Ovary (tissue), 9 donors: ENCODE measurements around the gene JAK2. TPM values are rescaled to one million over a fixed set of nuclear protein-coding genes. Genes with fewer than 3 reads are reported as not detected.

Source experiments
- DNase-seq, 5 donors: peaks; one replicate each; pipeline ENCODE4 v3.0.0-alpha.2; 2019 to 2020
- H3K27ac ChIP-seq, 2 donors: fragments of 200-600 bp; one replicate each; pipeline versions ENCODE4 v1.5.1 to v1.8.0; 2019 to 2022
- H3K27me3 ChIP-seq: fragments of 200-600 bp; one replicate; pipeline ENCODE4 v1.8.0; 2022
- H3K36me3 ChIP-seq: fragments of 200-600 bp; sonication (generic); one replicate; pipeline ENCODE4 v1.5.1; 2019
- H3K4me1 ChIP-seq: one replicate; pipeline ENCODE4 v1.8.1; 2013; ENCODE audit warnings: mild to moderate bottlenecking, moderate library complexity; ENCODE audit not compliant: insufficient read depth
- H3K4me3 ChIP-seq: fragments of 200-600 bp; sonication (generic); one replicate; pipeline ENCODE4 v1.5.1; 2017
- H3K9me3 ChIP-seq, 2 donors: fragments of 200-600 bp in 1 of 2; sonication (generic) in 1 of 2; one replicate each; pipeline versions ENCODE4 v1.5.1 to v1.8.1; 2013 to 2019; ENCODE audit warnings: mild to moderate bottlenecking in 1 of 2, moderate library complexity in 1 of 2
- EP300 ChIP-seq: sonication (generic); formaldehyde crosslinking; IDR thresholded peaks from one replicate; pipeline ENCODE4 v1.6.1; 2017; ENCODE audit warnings: antibody characterized with exemption
- POLR2A ChIP-seq: fragments of 450-650 bp; IDR thresholded peaks from one replicate; pipeline ENCODE4 v1.6.1; 2017; ENCODE audit warnings: antibody characterized with exemption, mild to moderate bottlenecking, moderate library complexity
- WGBS, 3 donors: extraction: QIAGEN DNeasy Blood & Tissue Kit in 1 of 3; methylation state at CpG; one replicate each; pipeline versions ENCODE4 v1.1.5 to v1.1.7; 2013 to 2017; 5-methylcytosine and 5-hydroxymethylcytosine counted together
- intact Hi-C, 4 donors: fragments of 100-400 bp; cut with DNase I; formaldehyde crosslinking; loops; one replicate each; pipeline versions ENCODE4 v1.11.0 to v1.15.1; 2022 to 2023
- polyA plus RNA-seq, 2 donors: library from polyadenylated mRNA; stranded (reverse); fragments of 200-250 nt in 1 of 2; fragments of 350-450 nt in 1 of 2; fragmentation: Illumina TruSeq in 1 of 2; extraction: RNeasy Lipid Tissue Mini Kit (QIAGEN cat#74804) in 1 of 2; gene quantifications; one replicate each; pipeline ENCODE4 v1.2.3, GENCODE V29; 2013 to 2014
- total RNA-seq, 7 donors: library from RNA; depleted of rRNA in 2 of 7; stranded (reverse); fragments of >200 nt in 2 of 7; fragmentation: NEBNext Ultra II Directional in 3 of 7; extraction: Animal tissue kit (Norgen Biotek cat#: 25700) in 3 of 7; gene quantifications; one replicate each; pipeline versions ENCODE4 v1.1.0 to v1.2.4, GENCODE V29; 2016 to 2023
- TF ChIP-seq, protein P1 (sequence below), 3 donors: fragments of 450-650 bp in 2 of 3; fragments of 200-600 bp in 1 of 3; IDR thresholded peaks; one replicate each; pipeline versions ENCODE4 v1.5.1 to v1.8.0; 2016 to 2022; ENCODE audit warnings: antibody characterized with exemption in 3 of 3, mild to moderate bottlenecking in 1 of 3
- donor health status: DM: no; HTN: no; CAD: no; lungs with moderate emphysema.
- donor health status: DM: no; HTN: no; CAD: no.
- donor health status: Bipolar disorder and iron deficiency.
- donor health status: DM: yes; HTN: yes; CAD: no.
- donor health status: DM: no; HTN: no; CAD: no.
- donor health status: DM: yes; HTN: yes; CAD: no.

The JAK2 gene
- total and polyA plus RNA-seq, 9 donors = 8.6 to 31.4 (median 18.4) TPM

DNA sequence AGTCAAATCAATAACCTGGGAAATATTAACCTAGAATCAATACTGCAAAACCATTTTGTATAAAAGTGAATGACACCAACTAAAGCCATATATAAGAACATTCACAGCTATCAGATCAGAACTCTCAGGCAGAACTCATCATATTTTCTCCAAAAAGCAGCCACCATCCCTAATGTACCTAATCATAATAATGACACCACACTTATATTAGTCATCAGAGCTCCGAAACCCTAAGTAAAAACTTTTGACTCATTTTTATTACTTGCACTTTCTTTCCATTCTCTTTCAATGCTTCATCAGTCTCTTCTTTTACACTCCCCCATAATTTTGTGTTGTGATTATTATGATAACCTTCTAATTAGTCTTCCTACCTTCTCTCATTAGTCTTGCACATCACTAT lies 155.1 kb downstream of the JAK2 start:
- Histone ChIP-seq H3K36me3 (no peaks in the 10 kb centered on the region), H3K27me3 (no peaks in the 10 kb centered on the region), H3K4me3 (no peak overlapping the region), H3K4me1 (no peaks in the 10 kb centered on the region), H3K27ac (no peak overlapping the region), H3K9me3 (no peaks in the 10 kb centered on the region)
- intact Hi-C loops = no loop called here
- DNase-seq = no peak
- TF ChIP-seq, protein P1, sequence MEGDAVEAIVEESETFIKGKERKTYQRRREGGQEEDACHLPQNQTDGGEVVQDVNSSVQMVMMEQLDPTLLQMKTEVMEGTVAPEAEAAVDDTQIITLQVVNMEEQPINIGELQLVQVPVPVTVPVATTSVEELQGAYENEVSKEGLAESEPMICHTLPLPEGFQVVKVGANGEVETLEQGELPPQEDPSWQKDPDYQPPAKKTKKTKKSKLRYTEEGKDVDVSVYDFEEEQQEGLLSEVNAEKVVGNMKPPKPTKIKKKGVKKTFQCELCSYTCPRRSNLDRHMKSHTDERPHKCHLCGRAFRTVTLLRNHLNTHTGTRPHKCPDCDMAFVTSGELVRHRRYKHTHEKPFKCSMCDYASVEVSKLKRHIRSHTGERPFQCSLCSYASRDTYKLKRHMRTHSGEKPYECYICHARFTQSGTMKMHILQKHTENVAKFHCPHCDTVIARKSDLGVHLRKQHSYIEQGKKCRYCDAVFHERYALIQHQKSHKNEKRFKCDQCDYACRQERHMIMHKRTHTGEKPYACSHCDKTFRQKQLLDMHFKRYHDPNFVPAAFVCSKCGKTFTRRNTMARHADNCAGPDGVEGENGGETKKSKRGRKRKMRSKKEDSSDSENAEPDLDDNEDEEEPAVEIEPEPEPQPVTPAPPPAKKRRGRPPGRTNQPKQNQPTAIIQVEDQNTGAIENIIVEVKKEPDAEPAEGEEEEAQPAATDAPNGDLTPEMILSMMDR (IDR thresholded peaks at IDR 0.05) = no peak
- TF ChIP-seq POLR2A (no peak), EP300 (no peak)
- 88 to 90% (median 88%) methylated on average over 1 of the region's 1 CpG for WGBS, 3 donors

DNA sequence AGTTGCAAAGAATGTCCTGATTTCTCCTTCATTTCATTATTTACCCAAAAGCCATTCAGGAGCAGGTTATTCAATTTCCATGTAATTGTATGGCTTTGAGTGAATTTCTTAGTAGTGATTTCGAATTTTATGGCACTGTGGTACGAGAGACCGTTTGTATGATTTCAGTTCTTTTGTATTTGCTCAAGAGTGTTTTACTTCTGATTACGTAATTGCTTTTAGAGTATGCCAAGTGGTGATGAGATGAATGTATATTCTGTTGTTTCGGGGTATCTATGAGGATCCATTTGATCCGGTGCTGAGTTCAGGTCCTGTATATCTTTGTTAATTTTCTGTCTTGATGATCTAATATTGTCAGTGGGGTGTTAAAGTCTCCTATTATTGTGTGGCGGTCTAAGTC lies 159.1 kb downstream of the JAK2 start:
- Histone ChIP-seq H3K4me3 (no peak overlapping the region), H3K27me3 (no peaks in the 10 kb centered on the region), H3K36me3 (no peaks in the 10 kb centered on the region), H3K4me1 (no peaks in the 10 kb centered on the region), H3K27ac (no peak overlapping the region), H3K9me3 (no peaks in the 10 kb centered on the region)
- no peak for TF ChIP-seq POLR2A
- TF ChIP-seq, protein P1 (IDR thresholded peaks at IDR 0.05) = no peak
- no peak for TF ChIP-seq EP300
- no peak for DNase-seq
- intact Hi-C loops = no loop called here
- 81 to 97% (median 89%) methylated on average over 7 of the region's 7 CpGs for WGBS, 3 donors

DNA sequence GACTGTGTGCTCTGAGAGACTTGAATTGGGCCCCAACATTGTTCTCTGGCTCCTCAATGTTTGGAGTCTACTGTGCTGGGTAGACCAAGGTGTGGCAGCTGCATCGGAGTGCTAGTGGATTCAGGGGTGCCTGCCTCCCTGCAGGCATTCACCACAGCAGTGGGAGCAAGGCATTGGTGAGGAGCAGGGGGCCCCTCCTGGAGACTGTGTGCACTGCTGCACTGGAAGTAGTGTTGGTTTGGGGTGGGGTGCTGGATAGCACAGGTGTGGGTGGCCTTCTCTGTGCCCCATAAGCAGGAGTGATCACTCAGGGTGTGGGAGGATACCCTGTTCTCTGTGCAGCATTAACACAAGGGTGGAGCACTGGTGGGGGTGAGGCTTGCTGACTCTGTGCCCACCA lies 161.2 kb downstream of the JAK2 start:
- no peaks in the 10 kb centered on the region for H3K4me1 ChIP-seq
- intact Hi-C loops = no loop called here
- DNase-seq = no peak
- no peak overlapping the region for H3K4me3 ChIP-seq
- no peaks in the 10 kb centered on the region for H3K9me3 ChIP-seq
- TF ChIP-seq EP300 = no peak
- no peak for TF ChIP-seq POLR2A
- TF ChIP-seq, protein P1 (IDR thresholded peaks at IDR 0.05) = no peak
- no peaks in the 10 kb centered on the region for H3K36me3 ChIP-seq
- no peak overlapping the region for H3K27ac ChIP-seq
- 83 to 100% (median 93%) methylated on average over 1 of the region's 1 CpG for WGBS, 3 donors
- H3K27me3 ChIP-seq = no peaks in the 10 kb centered on the region

Other genes starting within 250 kb of the JAK2 start
- gene AK3, start 244.1 kb upstream of the JAK2 start, total RNA-seq = 10 to 100 TPM; 54.8 to 69.4 (median 59.5) TPM
- gene AK3, start 244.1 kb upstream of the JAK2 start, polyA plus RNA-seq = 10 to 100 TPM; 49.8 to 88.7 TPM
- gene RCL1, start 192.3 kb upstream of the JAK2 start, total RNA-seq = 10 to 100 TPM; 28.0 to 68.6 (median 32.7) TPM
- gene RCL1, start 192.3 kb upstream of the JAK2 start, polyA plus RNA-seq = 10 to 100 TPM; 19.9 to 20.4 TPM
- not detected for gene INSL6, start 200.4 kb downstream of the JAK2 start, total RNA-seq
- gene INSL6, start 200.4 kb downstream of the JAK2 start, polyA plus RNA-seq = not detected
- not detected for gene INSL4, start 246.1 kb downstream of the JAK2 start, total RNA-seq
- gene INSL4, start 246.1 kb downstream of the JAK2 start, polyA plus RNA-seq = not detected